GM13977 (cell line): Measurements from ENCODE around the gene HS6ST1.

Experiments used
- DNase-seq: peaks from one replicate; pipeline ENCODE4 v3.0.0; 2012; ENCODE audit warnings: low spot score
- in situ Hi-C: fragments of 300-500 bp; cut with MboI; formaldehyde crosslinking; loops from one replicate; pipeline ENCODE4 v1.12.0; 2022; ENCODE audit warnings: low sequenced_read_pairs, low pct_unique_long_range_greater_than_20kb, mixed read lengths, inconsistent platforms; ENCODE audit not compliant: unreplicated experiment
- TF ChIP-seq, protein P1 (sequence below): IDR thresholded peaks from 2 replicates; pipeline ENCODE4 v1.5.1; 2012; ENCODE audit warnings: mild to moderate bottlenecking, control low read depth; ENCODE audit not compliant: insufficient read depth; ENCODE audit errors: extremely low read depth, missing control alignments

The HS6ST1 gene

DNA sequence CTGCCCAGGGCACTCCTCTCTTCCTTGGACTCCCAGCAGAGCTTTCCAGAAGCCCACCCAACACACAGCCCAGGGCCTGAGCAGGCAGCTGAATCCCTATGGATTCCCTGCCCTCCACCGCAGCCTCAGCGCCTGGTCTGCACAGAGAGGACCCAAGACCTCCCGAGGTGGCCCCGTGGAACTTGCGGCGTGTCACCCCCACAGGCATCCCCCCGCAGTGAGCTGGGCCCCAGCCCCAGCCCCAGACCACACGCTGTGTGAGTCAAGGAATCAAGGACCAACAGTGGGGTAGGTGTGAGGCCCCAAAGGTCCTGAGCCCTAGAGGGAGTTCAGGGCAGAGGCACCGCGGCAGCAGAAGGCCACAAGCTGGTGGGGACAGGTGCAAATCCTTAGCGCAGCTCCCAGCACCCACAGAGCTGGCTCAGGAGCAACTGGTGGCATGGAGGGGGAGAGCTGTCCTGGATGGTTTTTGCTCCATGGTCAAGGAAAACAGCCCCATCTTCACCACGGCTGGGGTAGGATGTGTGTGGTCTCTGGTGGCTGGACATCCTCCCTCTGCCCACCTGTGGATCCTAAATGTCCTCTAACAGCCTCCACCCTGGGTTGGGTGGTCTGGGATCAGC, 8.5 kb downstream of the HS6ST1 start:
- in situ Hi-C loops = no loop called here
- DNase-seq = no peak
- TF ChIP-seq, protein P1, sequence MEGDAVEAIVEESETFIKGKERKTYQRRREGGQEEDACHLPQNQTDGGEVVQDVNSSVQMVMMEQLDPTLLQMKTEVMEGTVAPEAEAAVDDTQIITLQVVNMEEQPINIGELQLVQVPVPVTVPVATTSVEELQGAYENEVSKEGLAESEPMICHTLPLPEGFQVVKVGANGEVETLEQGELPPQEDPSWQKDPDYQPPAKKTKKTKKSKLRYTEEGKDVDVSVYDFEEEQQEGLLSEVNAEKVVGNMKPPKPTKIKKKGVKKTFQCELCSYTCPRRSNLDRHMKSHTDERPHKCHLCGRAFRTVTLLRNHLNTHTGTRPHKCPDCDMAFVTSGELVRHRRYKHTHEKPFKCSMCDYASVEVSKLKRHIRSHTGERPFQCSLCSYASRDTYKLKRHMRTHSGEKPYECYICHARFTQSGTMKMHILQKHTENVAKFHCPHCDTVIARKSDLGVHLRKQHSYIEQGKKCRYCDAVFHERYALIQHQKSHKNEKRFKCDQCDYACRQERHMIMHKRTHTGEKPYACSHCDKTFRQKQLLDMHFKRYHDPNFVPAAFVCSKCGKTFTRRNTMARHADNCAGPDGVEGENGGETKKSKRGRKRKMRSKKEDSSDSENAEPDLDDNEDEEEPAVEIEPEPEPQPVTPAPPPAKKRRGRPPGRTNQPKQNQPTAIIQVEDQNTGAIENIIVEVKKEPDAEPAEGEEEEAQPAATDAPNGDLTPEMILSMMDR = no peak

DNA sequence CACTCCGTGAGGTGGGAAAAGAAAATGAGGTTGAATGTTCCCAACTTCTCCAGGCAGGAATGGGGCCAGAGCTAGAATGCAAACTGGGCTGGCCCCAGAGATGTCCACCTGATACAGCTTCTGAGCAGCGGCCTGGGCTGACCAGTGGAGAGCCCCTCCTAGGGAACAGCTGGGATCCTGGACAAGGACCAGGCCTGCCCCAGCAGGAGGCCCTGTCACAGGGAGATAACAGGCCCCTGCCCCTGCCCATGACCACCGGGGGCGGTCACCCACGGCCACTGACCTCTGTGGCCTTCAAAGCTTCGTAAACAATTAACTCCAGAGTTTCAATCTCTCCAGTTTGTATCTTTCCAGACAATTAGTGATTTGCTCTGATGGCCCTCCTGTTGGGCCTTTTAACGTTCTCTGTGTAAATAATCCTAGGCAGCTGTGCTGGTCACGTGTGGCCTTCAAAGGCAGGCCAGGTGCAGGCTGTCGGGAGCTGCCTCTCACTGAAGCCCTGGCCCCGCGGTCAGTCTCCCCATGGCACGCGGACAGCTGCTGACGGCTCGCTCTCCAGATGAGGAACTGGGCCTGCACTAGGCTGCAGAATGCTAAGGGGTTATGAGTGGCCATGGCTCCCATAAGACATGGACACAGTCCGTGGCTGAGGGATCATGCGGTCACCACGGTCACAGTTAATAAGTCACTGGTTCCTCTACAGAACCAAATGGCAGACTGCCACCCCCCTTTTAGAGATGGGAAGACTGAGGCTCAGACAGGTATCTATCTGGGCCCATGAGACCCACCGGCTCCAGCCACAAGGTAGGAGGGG, 9.2 kb downstream of the HS6ST1 start:
- in situ Hi-C loops = no loop called here
- TF ChIP-seq, protein P1 = no peak
- no peak for DNase-seq

DNA sequence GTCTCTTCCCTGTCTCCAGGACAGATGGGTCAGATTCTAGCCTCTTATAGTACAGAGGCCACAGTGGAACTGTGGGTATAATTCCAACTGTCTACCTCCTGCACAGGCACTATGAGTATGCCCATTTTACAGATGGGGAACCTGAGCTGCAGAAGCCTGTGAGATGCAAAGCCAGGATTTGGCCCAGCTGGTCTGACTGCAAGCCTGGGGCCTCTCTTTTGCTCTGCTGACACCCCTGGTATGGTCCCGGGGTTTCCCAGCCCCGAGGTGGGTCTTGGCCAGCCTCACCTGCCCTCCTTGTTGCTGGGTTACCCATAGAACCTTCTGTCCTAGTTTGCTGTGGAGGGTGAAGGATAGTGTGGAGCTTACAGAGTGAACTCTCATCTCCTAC, 9.8 kb downstream of the HS6ST1 start:
- TF ChIP-seq, protein P1 = no peak
- in situ Hi-C loops = no loop called here
- no peak for DNase-seq

DNA sequence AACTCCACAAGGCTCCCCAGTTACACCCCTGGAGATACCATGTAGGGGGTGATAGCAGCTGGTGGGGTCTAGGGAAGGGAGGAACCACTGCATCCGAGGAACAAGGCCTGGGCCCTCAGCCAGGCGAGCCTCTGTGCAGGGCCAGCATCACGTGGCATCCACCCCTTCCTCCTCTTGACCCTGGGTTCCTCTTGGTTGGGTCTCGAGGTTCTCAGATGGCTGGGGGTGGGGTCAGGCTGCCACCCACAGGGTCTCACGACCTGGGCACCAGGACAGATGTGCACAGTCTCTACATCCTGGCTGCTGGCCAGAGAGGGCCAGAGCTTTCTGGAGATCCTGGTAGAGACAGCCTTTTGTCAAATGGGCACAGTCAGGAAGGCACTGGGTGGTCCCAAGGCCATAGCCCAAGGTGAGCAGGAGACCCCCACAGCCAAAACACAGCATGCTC, 10.4 kb downstream of the HS6ST1 start:
- no peak for DNase-seq
- TF ChIP-seq, protein P1 = no peak
- in situ Hi-C loops = no loop called here

DNA sequence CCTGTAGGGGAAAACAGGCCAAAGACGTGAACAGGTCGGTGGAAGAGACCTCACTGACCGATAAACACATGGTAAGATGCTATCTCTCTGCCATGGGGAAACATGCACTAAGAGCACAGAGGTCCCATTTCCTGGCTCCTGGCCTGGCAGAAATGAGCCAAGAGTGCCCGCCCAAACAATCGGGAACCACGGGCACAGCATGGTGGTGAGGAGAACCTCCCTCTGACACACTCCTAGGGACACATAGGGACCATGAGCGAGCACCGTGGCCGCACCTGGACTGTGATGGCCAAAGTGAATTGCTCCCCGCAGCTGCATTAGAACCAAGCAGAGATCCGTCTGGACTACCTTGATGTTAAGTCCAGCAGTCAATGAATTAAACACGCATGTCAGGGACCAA, 11.1 kb downstream of the HS6ST1 start:
- no peak for DNase-seq
- TF ChIP-seq, protein P1 = no peak
- in situ Hi-C loops = no loop called here

DNA sequence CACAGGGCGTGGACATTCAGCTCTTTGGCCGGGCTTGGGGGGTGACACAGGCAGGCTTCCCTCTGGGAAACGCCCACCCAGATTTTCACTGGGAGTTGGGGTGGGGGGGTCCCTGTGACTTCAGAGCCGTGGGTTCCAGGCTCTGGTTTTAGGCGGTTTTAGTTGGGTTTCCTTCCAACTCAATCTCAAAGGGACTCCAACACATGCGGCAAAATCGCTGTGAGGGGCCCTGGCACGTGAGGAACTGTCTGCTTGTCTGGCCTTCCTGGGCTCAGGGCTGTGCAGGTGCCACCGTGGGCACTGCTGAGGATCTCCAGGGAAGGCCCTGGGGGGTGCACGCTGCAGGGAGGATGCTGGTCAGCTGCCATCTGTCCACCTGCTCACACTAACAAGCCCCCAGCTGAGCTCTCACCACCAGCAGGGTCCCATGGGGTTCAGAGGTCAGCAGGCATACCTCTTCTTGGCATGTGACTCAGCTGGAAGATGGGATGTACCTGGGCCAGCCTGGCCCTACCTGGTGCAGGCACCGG, 11.7 kb downstream of the HS6ST1 start:
- in situ Hi-C loops = no loop called here
- DNase-seq = no peak
- TF ChIP-seq, protein P1 = no peak
